Pons (tissue), 1 donor: Measurements from ENCODE around the gene GNA12.

Source experiments
- DNase-seq: peaks from one replicate; pipeline ENCODE4 v3.0.0-alpha.2; 2016; ENCODE audit warnings: low spot score

The GNA12 gene

DNA sequence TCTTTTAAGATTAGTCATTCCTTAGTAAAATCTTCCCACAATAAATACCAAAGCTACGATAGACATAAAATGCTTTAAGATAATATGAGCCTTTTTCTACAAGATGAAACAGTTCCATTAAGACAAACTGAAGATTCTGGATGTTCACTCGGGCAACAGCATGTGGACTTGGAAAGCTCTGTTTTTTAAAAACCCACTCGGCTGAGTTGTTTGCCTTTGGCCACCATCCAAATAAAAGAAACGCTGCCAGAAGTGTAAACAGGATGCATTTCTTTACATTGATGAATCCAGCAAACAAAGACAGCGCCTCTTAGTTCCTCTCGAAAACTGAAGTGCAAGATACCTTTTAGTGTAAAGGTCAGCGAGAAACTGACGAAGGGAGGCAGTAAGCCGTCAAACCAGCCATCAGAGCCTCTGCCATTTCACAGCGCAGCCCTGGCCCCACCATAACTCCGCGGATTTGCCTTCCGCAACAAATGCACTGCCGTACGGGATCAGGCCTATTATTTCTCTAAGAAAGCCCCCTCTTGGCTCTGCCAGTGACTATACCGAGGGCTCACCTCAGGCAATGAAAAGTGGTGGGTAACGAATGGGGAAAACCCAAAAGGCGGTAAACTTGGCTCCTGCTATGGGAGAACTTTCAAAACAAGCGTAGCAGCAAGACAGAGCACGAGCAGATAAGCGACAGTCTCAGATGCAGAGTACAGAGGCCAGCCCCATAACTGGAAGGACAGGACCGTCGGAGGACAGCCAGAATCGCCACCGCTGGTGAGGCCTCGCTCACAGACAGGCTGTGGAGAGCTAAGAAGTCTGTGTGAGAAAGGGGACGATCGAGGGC, 41.4 kb downstream of the GNA12 start:
- DNase-seq: no peak

DNA sequence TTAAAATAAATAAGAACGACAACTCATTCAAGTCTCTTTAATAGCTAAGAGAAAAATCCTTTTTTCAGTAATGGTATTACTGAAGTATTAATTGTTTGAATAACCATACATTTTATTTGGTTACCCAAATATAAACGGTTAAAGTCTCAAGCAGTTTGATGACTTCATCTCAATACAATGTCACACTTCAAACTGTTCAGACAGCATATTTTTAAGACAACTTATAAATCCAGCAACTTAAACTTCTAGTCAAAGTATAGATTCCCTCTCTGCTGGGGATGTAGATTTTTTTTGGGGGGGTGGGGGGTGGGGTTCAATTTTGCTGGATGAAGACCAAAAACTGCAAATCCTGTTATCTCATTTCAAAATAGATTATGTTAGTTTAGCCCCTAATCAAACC, 42.0 kb downstream of the GNA12 start:
- no peak for DNase-seq

- peak; percentile 23 for DNase-seq
Observed at GRCh38 chr7:2800931-2801688, 43.0 kb downstream of the GNA12 start.

GRCh38 chr7:2800220-2800930, 43.7 kb downstream of the GNA12 start:
- no peak for DNase-seq

DNA sequence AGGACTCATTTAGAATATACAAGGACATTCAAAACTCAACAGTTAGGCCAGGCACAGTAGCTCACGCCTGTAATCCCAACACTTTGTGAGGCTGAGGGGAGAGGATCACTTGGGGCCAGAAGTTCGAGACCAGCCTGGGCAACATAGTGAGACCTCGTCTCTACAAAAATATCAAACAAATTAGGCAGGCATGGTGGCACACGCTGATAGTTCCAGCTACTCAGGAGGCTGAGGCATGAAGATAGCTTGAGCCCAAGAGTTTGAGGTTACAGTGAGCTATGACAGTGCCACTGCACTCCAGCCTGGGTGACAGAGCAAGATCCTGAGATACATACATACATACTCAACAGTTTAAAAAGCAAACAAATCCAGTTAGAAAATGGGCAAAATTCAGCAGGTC, 44.9 kb downstream of the GNA12 start:
- no peak for DNase-seq

DNA sequence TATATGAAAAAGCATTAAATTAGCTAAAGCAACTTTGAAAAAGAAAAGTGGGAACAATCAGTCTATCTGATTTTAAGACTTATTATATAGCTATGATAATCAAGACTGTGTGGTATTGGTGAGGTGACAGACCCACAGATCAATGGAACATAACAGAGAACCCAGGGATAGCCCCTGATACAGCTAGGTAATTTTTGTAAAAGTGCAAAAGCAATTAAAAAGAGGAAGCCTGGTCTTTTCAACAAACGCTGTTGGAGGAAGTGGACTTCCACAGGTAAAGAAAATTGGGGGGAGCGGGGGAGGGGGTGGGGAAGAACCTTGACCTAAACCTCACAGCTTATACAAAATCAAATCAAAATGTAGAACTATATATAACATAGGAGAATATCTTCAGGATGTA, 45.4 kb downstream of the GNA12 start:
- no peak for DNase-seq

GRCh38 chr7:2796358-2797352, 47.5 kb downstream of the GNA12 start:
- DNase-seq: peak; percentile 46

GRCh38 chr7:2795906-2796305, 48.2 kb downstream of the GNA12 start:
- DNase-seq: no peak

GRCh38 chr7:2794836-2795636, 49.1 kb downstream of the GNA12 start:
- no peak for DNase-seq

DNA sequence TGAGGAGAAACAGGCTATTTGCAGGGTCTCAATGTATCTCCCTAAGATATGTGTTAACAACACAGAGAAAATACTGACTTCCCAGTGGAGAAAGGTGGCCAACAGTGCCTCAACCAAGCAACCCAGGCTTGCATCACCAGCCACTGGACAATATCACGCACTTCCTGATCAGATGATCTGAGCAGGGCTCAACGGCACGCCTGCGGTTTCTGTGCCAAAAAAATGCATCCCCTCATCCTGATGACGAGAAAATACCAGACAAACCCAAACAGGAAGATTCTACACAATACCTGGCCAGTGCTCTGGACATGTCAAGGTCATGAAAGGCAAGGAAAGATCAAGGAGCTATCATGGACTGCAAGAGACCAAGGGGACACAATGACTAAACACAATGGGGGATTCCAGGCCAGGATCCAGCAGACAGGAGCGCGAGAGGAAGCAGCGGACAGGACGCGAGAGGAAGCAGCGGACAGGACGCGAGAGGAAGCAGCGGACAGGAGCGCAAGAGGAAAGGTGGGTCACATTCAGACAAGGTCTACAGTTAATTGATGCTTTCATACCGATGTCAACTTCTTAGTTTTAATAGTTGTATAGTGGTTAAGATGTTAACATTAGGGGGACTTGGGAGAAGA, 51.1 kb downstream of the GNA12 start:
- no peak for DNase-seq

- no peak for DNase-seq
Observed at GRCh38 chr7:2792235-2792634, 51.9 kb downstream of the GNA12 start.

GRCh38 chr7:2791390-2791789, 52.7 kb downstream of the GNA12 start:
- DNase-seq: no peak

- no peak for DNase-seq
Observed at GRCh38 chr7:2787251-2787951, 56.7 kb downstream of the GNA12 start.

DNA sequence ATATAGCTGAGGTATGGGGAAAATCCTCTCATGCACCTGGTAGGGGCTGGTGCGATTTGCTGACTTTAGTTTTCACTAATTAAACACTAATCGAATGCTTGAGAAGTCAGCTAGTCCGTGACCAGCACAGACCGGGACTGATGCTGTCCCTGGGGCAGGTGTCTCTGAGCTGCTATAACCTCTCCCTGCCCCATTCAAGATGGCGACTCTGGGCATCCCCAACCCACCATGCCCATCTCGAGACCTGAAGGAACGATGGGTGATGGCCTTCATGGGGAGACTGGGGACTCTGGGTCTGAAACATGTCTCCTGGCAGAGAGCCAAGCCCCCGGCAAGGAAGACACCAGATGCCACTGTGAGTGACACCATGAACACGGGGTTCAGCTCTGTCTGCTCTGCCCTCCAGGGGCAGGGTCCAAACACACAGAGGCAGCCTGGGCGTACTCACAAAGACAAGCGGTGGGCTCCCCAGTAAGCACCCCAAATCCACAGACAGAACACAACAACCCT, 57.4 kb downstream of the GNA12 start:
- no peak for DNase-seq

DNA sequence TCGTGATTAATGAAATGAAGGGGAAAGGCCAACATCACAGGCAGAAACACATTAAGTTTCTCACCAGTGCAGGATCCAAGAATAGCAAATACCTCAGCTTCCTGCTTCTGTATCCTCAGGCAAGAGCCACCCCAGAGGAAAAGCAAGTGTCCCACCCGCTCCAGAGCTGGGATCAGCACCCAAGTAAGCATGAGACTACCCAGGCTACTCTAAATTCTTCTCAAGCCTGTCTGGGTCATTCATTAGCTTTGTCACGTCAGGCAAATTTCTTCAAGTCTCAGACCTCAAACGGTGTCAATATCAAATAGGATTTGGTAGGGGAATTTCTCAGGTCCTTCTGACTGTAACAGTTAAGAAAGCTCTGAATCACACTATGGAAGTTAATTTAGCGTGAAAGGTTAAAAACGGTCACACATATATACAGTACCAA, 59.0 kb downstream of the GNA12 start:
- no peak for DNase-seq

DNA sequence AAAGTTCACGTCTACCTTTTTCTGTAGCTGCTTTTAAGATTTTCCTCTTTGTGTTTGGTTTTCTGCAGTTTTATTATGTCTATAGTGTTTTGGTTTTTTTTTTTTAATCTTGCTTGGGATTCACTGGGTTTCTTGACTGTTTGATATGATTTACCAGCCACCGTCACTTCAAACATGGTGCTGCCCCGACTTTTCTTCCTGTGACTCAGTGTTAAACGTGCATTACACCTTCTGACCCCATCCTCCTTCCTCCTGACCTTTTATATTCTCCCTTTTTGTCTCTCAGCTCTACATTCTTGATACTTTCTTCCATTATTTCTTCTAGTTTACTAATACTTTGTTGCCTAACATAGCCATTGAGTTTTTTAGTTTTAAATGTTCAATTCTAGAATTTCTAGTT, 61.5 kb downstream of the GNA12 start:
- no peak for DNase-seq

DNA sequence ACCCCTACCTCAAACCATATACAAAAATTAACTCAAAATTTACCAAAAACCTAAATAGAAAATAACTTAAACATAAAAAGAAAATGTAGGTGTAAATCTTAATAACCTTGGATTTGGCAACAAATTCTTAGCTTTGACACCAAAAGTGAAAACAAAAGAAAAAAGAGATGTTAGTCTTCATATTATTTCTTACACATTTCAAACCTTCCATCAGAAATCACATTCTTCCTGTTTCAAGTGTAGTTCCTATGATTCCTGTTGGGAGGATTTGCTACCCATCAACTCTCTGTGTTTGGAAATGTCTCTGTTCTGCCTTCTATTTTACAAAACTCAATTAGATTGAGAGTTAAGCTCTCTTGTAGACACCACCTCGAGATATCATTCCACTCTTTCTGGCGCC, 62.0 kb downstream of the GNA12 start:
- no peak for DNase-seq

- no peak for DNase-seq
Observed at GRCh38 chr7:2781636-2782035, 62.5 kb downstream of the GNA12 start.

DNA sequence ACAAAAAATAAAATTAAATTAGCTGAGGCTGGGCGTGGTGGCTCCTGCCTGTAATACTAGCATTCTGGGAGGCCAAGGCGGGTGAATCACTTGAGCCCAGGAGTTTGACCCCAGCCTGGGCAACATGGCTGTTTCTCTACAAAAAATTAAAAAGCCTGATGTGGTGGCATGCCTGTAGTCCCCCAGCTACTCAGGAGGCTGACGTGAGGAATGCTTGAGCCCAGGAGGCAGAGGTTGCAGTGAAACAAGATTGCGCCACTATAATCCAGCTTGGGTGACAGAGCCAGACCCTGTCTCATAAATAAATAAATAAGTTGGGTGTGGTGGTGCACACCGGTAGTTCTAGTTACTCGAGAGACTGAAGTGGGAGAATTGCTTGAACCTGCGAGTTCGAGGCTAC, 65.1 kb downstream of the GNA12 start:
- no peak for DNase-seq
